HG02981 (cell line): ENCODE measurements around the gene LHX8.
"Not testable (repeated sequence)": the region's sequence is repeated elsewhere in the genome, so short reads cannot be mapped to it uniquely, and the experiment has no call there.

Experiments
- ATAC-seq: cut with Tn5 transposase; IDR thresholded peaks from one replicate; pipeline ENCODE4 v1.9.1; 2021; ENCODE audit warnings: mild to moderate bottlenecking, moderate library complexity; ENCODE audit not compliant: unreplicated experiment

The LHX8 gene

DNA sequence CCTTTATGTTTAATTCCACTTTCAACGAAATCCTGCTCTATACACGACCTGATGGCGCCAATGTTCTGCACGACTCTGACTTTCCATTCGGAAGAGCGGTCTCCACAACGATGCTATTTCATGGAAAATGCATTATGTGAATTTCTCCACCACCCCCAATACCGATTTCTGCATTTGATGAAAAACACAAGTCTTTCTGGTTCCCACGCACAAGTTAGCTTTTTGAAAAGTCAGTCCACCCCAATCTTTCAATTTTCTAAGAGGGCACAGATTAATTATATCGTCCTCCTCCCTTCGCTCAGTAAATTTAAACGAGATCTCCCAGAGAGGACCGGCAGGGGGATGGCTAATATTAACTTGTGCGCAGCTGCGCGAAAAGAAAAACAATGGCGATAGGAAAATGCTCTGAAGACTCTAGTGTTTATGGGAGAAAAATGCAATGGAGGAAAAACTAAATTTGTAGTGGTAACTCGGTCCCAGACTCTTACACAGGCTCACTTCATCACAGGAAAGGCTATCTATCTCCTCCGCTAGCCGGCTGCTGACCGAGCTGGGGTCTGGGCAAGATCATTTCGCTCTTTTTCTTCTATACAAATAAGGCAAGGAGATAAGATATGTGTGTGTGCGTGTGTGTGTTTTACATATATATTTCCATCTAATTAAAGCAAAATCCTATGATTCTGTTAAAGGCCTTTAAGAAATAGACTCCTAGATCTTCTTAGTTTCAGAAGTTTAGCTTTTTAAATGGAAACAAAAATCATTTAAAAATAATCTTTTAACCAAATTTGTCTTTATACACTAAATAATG is 1.2 kb upstream of the LHX8 start:
- no peak for ATAC-seq

DNA sequence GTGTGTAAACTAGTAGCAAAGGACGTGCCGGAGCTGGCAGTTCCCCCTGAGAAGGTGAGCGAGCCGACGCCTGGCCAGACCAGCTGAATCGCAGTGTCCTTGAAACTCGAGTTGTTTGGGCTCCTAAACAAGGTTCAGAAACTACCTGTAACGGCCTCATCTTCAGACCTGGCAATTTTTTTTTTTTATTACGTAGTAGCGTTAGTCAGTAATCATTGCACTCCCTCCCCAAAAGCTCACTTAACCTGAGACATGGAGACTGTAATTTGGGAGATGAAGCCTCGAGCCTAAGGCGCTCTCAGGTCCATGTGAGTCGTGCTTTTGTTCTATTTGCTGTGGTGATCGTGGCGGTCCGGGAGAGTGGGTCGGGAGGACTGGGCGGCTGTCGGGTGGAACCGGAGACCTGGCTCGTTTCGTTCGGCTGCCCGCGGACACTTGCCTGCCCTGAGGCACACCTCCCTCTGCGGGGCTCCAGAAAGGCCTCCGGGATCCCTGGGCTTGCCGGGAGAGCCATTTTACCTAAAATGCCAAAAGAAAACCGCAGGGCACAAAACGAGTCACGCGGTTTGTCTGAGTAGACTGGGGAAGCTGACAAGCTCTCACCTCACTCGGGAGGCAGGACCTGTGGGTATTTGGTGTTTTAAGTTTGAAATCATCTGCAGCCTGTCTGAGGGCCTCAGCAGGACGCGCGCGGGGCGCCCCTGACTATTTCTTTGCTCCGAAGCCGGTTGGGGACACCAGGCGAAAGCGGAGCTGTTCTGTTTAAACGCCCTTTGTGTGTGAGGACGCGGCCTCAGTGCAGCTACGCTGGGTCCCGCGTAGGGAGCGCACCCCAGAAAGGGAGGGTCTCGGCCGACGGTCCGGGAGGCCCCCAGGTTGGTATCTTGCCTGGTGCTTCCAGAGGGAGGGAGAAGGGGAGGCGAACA is 722 bp downstream of the LHX8 start:
- no peak for ATAC-seq

DNA sequence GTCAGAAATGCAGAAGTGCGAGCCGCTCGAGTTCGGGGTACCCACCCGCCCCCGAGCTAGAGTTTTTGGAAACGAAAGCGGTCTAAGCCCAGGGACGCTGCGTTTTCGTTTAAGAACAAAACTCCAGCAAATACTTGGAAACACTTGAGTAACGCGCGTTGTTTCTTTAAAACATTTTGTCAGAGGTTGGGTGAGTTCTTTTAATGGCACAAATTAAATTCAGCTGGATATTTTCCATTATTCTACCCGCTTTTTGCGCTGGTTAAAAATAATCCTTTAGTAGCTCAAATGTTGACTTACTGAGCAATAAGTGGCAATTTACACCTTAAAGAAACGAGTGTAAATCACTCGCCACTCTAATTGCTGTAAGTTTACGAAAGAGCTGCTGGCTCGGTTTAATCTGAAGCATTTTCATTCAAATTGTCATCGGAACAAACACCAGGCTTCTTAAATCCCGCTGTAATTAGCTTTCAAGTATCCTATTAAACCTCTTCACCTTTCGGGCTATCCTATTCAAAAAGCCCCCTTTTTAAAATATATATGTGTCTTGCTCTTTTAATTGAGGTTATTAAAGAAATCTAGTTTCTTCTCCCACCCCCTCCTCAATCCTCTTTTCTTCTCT is 1.5 kb downstream of the LHX8 start:
- no peak for ATAC-seq

DNA sequence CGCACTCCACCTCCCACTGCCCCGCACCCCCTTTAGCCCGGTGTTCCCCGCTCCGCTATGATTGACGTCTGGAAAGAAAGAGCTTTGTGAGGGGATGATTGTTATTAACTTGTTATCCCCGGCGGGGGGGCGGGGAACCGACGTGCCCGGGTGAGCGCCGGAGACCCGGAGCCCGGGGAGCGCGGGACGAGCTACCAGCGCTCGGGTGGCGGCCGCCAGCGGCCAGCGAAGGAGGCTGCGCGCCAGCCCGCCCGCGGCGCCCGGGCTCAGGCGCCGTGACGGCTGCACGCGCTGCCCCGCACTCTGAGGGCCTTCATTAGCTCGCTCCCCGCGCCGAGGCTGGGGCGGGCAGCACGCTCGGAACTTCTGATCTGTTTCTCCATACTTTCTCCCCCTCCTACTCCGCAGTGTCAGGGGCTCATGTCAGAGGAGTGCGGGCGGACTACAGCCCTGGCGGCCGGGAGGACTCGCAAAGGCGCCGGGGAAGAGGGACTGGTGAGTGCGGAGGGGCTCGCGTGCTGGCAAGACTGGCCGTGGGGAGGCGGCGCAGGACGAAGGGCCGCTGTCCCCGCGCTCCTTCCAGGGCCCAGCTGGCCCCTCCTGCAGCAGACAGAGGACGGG is 2.1 kb downstream of the LHX8 start:
- no peak for ATAC-seq

DNA sequence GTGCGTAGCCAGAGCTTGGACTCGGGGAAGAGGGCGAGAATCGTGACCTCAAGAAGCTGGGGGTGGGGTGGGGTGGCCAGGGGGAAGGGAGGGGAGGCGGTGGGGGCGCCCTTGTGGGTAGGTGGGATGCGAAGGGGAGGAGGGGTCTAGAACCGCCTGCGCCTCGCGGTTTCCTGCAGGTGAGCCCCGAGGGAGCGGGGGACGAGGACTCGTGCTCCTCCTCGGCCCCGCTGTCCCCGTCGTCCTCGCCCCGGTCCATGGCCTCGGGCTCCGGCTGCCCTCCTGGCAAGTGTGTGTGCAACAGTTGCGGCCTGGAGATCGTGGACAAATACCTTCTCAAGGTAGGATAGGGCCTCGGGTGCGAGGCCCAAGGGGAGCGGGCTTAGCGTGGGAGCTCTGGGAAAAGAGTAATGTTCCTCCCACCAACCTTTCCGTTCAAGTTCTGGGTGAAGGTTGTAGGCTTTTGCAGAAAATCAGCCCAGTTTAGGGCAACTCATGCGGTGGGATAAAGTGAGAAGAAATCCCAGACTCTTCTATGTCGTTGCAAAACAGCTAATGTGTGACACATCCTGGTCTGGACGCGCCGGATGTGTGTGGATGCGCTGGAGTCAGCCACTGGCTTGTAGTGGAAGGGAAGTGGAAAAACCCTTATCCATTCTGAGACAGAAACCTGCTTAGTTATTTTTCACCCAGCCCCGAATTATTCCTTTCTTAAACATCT is 2.9 kb downstream of the LHX8 start:
- no peak for ATAC-seq

DNA sequence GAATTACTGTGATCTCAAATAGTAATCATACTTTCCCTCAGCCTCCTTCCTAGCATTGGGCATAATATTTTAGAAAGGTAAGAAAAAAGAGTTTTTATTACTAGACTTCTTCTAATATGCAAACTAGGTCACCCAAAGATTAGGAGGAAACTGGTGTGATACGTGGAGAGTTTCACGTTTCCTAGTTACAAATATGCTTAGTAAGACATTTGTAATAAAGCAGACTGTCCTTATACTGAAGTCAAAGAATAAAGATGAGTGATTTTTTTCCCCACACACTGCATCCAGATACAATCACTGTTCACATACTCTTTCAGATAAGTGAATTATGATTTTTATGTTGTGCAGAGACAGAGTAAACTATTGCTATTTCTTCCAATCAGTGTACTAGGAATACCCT is 17.9 kb downstream of the LHX8 start:
- ATAC-seq: no peak

DNA sequence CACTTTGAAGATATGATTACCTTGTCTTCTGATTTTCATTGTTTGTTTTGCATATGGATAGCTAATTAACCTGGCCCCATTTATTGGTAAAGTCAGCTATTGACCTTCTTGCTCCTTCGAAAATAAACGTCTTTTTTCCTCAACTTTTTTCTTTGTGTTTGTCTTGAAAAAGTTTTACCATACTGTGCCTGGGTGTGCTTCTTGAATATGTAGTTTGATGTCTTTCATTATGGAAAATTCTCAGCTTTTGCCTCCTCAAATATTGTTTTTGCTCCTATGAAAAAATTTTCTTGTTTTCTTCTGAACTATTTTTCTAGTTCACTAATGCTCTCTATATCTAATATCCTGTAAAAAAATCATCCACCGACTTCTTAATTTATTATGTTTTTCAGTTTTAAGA is 25.0 kb downstream of the LHX8 start:
- no peak for ATAC-seq

DNA sequence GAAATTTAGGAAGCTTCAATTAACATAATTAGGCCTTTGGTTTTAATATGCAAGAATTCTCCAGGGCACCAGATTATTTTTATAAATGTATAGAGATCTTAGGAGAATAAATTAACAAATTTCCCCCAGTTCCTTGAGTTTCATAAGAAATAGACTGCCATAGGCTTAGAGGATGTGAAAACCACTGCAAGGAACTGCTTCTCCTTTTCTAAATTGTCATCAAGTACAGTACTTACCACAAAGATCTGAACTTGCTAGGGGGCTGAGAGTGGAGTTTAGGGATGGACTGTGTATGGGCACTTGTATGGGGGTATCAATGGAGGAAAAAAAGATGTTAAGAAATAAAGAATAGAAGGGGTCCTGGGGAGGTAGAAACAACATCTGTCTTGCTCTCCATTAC is 31.1 kb downstream of the LHX8 start:
- ATAC-seq: no peak

DNA sequence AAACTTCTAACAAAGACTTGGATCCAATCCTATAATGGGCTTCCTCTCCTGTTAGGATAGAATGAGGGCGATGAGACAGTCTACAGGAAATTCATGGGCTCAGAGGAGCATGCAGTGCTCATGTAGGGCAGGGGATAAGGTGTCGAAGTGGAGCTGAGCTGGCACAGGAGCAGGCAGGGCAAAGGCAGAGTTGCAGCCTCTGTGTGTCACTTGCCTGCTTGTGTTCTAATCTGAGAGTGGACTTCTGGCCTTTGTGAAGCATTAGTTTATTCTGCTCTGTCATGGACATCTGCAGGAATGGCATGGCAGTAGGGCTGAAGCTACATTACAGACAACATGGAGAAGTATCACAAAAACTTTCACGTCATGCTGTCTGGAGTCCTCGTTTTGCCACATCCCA is 32.6 kb downstream of the LHX8 start:
- ATAC-seq: no peak

DNA sequence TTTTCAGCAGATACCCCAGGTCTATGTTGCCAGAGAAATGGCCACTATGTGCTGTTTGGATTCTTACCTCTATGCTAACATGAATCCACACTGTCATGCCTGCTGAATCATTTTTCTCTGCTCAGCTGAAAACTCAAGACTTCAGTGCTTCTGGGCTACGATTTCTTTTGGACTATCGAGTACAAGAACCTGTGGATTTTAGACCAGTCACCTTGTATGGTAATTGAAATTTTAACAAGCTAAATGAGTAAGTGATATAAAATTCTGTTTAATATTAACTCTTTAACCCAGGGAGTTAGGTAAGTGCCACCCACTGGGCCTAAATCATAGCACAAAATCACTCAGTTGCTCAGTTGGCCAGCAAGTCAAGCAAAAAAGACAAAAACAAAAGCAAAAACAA is 35.8 kb downstream of the LHX8 start:
- no peak for ATAC-seq

DNA sequence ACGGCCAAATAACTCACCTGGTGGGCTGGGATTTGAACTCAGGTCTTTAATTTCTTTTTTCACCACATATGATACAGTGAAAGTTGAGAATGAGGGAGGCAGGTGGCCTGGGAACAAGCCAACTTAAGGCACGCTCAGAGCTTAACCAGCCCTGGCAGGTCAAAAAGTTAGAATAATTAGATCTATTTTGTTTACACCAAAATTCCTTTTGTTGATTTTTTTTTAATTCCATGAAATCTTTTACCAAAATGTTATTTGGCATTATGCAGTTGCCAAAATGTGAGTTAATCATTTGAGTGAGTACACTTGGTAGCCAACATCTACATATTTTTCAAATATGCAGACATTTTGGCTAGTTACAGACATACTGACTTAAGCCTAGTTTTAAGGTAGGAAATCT is 36.8 kb downstream of the LHX8 start:
- ATAC-seq: no peak

DNA sequence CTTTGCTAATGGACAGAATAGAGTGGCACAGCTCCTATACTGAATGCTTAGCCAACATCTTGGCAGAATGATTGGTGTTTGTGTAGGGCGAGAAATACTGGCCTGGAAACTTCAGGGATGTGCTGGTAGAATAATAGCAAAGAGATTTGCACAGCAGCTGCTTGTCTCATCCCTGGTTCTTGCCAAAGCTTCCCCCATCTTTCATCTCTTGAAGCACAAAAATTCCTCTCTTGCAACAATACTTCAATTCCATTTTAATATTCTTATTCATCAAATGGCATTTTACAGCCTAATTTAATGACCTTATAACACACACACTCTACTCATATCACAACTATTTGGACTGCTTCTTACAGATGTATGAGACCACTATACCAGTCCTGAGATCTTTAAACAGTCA is 37.7 kb downstream of the LHX8 start:
- ATAC-seq: no peak

DNA sequence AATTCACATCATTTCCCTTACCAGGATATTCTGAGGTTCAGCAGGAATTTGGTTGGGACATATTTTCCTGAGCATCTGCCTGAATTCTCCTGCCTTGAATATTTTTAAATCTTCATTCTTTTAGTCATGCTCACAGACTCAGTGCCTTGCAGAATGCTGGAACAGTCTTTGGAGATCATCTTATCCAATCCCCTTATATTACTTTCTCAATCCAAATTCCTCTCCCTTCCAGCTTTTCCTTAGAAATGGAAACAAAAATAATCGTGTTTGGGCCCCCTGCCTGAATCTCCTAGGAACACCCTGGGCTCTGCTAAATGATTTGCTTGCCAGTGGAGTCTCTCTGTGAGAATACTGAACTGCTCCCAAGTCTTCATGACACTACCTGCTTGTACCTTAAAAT is 38.4 kb downstream of the LHX8 start:
- ATAC-seq: no peak

DNA sequence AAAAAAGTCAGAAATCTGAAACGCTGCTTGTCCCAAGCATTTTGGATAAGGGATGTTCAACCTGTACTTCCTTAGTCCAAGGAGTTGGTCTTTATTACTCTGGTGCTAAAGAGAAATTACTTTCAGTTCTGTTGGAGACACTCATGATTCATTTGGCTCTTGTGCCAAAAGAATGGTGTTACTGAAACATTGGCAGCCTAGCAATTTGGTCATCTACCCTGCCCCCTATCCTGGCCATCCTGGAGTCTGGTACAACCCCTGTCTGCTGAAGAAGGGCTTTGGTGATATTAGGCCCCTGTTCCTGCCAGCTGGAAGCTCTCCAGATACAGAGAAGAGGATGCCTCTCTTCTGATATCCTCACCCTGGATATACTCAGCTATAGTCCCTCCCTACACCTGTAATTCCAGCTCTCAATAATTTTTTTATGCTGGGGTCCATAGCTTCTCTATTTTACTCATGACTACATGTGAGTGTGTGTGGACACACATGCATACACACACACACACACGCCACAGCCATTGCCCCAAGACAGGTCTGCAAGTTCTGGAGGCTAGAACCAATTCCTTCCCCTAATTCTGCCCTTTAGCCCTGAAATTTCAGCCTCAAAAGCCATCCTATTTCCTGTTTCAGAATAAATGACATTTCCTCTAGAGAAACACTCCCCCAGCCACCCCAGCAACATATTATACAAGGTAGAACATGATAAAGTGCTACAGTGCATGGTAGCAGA is 40.0 kb downstream of the LHX8 start:
- ATAC-seq: no peak

DNA sequence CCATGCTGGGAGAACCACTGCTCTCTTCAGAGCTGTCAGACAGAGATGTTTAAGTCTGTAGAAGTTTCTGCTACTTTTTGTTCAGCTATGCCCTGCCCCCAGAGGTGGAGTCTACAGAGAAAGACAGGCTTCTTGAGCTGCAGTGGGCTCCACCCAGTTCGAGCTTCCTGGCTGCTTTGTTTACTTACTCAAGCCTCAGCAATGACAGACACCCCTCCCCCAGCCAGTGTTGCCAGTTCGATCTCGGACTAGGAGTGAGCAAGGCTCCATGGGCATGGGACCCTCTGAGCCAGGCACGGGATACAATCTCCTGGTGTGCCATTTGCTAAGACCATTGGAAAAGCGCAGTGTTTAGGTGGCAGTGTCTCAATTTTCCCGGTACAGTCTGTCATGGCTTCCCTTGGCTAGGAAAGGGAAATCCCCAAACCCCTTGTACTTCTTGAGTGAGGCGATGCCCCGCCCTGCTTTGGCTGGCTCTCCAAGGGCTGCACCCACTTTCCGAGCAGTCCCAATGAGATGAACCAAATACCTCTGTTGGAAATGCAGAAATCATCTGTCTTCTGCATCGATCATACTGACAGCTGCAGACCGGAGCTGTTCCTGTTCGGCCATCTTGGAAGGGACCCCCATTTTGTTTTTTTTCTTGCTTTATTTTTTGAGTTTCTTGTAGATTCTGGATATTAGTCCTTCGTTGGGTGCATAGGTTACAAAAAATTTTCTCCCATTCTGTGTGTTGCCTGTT is 47.2 kb downstream of the LHX8 start:
- ATAC-seq: not testable (repeated sequence)

DNA sequence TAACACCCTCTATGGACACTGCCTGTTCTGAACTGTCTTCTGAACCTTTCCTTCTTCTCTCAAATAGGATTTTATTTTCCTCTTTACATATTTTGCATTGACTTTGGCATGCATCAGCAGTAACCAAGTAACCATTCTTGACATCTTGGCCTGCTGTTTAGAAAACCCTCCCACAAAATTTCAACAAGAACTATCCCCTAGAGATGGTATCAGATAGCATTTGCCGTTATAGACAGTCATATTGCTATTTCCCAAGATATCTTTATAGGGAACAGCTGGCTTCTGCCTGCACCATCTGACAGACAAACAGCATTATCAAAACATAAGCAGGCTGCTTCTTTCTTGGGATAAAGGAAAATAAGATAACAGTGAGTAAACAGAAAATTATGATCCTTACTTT is 54.7 kb downstream of the LHX8 start:
- ATAC-seq: no peak

DNA sequence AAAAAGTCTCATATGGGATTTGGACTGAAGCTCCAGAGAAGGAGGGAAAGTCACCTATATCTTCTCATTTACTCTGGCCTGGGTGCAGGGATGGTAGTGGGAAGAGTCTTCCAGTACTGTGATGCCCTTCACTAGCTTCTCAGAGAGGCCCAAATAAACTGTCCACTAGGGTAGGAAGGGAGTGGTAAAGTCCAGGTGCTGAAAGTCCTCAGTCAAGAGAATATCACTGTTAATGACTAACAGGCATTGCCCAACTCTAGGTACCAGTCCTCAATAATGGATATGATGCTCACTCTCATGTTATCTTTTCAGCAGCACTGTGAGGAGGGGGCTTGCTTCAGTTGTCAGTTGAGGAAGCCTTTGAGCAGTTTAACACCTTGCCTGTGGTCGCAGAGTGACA is 64.0 kb downstream of the LHX8 start:
- no peak for ATAC-seq

DNA sequence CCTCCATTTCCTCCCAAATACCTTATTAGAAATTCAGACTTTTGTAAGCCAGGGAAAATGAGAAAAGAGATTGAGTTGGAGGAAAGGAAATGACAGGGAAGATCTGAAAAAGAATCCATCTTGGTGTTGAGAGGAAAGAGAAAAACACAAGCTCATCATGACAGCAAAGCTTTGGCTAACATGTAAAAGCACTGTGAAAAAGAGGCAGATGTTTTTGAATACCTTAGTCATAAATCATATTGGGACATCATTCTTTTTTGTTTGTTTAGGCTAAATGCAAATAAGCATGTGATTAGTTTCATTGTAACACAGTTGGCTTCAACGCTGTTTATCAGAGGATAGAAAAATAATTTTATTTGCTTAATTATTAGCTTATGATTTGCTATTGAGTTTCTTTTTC is 64.6 kb downstream of the LHX8 start:
- no peak for ATAC-seq

DNA sequence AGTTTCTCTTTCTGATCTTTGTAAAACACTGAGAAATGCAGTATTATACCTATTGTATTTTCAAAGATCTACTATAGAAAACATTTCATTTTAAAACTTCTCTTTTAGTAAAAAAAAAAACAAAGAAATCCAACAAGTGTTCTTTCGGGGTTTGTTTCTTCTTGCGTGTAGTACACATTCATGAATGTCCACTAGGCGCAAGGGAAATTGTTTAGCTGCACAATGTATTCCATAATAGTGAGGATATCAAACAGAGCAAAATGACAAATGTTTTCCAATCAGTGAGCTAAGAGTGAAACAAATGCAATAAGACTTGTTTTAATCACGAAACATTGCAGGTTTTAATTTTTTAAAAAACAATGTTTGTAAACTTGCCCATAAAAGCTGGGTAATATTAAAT is 68.6 kb downstream of the LHX8 start:
- no peak for ATAC-seq
